ENCODE data around the gene ENPP6. TPM values are rescaled to one million over a fixed set of nuclear protein-coding genes. Genes with fewer than 3 reads are reported as not detected.

ENPP6 gene
- total RNA-seq, 2 experiments from 2014 or later, result not detected

DNA sequence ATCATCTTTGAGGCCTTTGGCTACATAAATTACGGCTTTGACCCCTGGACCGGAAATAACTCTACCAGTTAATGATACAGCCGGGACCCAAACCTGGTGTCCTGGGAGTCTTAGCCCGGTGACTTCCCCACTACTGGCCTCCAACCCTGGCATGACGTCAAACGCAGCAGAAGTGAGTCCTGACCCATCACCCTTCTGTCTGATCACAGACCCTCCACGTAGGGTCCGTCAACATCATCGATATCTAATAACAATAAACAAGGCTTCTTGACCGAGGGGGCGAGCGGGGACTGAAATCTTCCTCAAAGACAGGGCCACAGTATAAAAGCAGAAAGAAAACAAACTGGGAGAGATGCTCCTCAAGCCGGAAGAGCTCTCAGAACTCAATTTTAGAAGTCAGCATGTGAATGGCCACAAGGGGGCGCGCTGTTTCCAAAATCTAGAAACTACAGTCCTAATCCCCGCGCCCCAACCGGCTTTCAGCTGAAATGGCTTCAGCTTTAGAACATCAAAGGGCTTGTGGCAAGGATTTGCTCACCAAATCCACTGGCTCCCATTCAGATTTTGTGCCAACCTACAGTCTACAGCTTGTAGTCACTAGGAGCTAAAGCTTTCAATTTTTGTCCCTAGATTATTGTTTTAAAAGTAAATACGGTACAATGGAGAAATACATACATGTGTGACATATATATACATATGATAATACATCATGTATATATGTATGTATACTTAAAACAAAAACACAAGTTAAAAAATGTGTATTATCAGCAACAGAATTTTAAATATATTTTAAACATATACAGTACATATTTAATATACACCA is 46.4 kb upstream of the ENPP6 start:
- no peak overlapping the region for H3K27ac Mint-ChIP-seq
- H3K4me3 ChIP-seq (ENCODE audit: low read length), result no peak overlapping the region

GRCh38 chr4:184263461-184263860 is 45.8 kb upstream of the ENPP6 start:
- H3K9me3 Mint-ChIP-seq, result peaks cover 10% of the 10 kb centered on the region
- no peak overlapping the region for H3K4me3 Mint-ChIP-seq
- H3K27ac ChIP-seq (ENCODE audit: low read depth in 1 of 2, low read length in 2 of 2), result no peak overlapping the region
- TF ChIP-seq, protein P1, sequence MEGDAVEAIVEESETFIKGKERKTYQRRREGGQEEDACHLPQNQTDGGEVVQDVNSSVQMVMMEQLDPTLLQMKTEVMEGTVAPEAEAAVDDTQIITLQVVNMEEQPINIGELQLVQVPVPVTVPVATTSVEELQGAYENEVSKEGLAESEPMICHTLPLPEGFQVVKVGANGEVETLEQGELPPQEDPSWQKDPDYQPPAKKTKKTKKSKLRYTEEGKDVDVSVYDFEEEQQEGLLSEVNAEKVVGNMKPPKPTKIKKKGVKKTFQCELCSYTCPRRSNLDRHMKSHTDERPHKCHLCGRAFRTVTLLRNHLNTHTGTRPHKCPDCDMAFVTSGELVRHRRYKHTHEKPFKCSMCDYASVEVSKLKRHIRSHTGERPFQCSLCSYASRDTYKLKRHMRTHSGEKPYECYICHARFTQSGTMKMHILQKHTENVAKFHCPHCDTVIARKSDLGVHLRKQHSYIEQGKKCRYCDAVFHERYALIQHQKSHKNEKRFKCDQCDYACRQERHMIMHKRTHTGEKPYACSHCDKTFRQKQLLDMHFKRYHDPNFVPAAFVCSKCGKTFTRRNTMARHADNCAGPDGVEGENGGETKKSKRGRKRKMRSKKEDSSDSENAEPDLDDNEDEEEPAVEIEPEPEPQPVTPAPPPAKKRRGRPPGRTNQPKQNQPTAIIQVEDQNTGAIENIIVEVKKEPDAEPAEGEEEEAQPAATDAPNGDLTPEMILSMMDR (IDR thresholded peaks at IDR 0.05), result no peak
- H3K4me3 ChIP-seq (ENCODE audit: low read length), result no peak overlapping the region
- H3K27me3 ChIP-seq (ENCODE audit: control insufficient read depth in 1 of 2, insufficient read depth in 2 of 2, low read length in 2 of 2), result no peaks in the 10 kb centered on the region
- peaks cover 33% of the 10 kb centered on the region for H3K4me1 Mint-ChIP-seq (ENCODE audit: low read depth)
- no peak overlapping the region for H3K27ac Mint-ChIP-seq
- intact Hi-C loops (cut with DNase I, micrococcal nuclease), result loop anchor here (5.0 to 10.0 kb wide), 11 partner anchors 121 to 941 kb away; partner anchors contain the start of genes CENPU (in 2 of the 2), CFAP97 (in 1 of the 2), IRF2 (in 1 of the 2) and SNX25 (in 1 of the 2)
- no peaks in the 10 kb centered on the region for H3K27me3 Mint-ChIP-seq
- H3K36me3 Mint-ChIP-seq (ENCODE audit: low read depth), result peaks cover 13% of the 10 kb centered on the region
- H3K4me1 ChIP-seq (ENCODE audit: insufficient read depth, low read length), result peaks cover 23% of the 10 kb centered on the region
- no peak for ATAC-seq (ENCODE audit: poor library complexity)
- DNase-seq, result no peak
- H3K36me3 ChIP-seq (ENCODE audit: insufficient read depth, low read length), result no peaks in the 10 kb centered on the region
- ChIA-PET POLR2A (interaction anchor here (0.5 to 3.2 kb wide), 11 partner anchors 47 to 471 kb away, joined by 3 to 25 read pairs (median 4); partner anchors contain the start of genes CASP3, IRF2 and PRIMPOL), CTCF (interaction anchor here (0.5 to 2.8 kb wide), 41 partner anchors 10 to 853 kb away, joined by 3 to 24 read pairs (median 4); partner anchors contain the start of genes CASP3, CENPU, IRF2 and PRIMPOL)
- no peaks in the 10 kb centered on the region for H3K9me3 ChIP-seq (ENCODE audit: control insufficient read depth in 1 of 2, insufficient read depth in 1 of 2, low read length in 2 of 2)

More for the DNA sequence above, 46.4 kb upstream of the ENPP6 start:
- ATAC-seq (ENCODE audit: poor library complexity) (peak; percentile 84), DNase-seq (peak; percentile 87 to 99 (median 94))
- peaks cover 36% of the 10 kb centered on the region for H3K4me1 Mint-ChIP-seq (ENCODE audit: low read depth)
- H3K4me1 ChIP-seq (ENCODE audit: insufficient read depth, low read length), result peaks cover 27% of the 10 kb centered on the region
- peak overlapping the region; percentile 30 for H3K4me3 Mint-ChIP-seq
- peaks cover 10% of the 10 kb centered on the region for H3K9me3 Mint-ChIP-seq
- no peaks in the 10 kb centered on the region for H3K9me3 ChIP-seq (ENCODE audit: control insufficient read depth in 1 of 2, insufficient read depth in 1 of 2, low read length in 2 of 2)
- ChIA-PET POLR2A (interaction anchor here (0.5 to 3.2 kb wide), 15 partner anchors 16 to 483 kb away, joined by 3 to 25 read pairs (median 4); partner anchors contain the start of genes CASP3, IRF2 and PRIMPOL), CTCF (interaction anchor here (0.5 to 2.8 kb wide), 46 partner anchors 9 to 853 kb away, joined by 3 to 24 read pairs (median 4); partner anchors contain the start of genes CASP3, CENPU, IRF2 and PRIMPOL)
- no peaks in the 10 kb centered on the region for H3K27me3 ChIP-seq (ENCODE audit: control insufficient read depth in 1 of 2, insufficient read depth in 2 of 2, low read length in 2 of 2)
- no peaks in the 10 kb centered on the region for H3K27me3 Mint-ChIP-seq
- intact Hi-C loops (cut with DNase I, micrococcal nuclease), result loop anchor here (1.0 to 10.0 kb wide), 15 partner anchors 121 to 941 kb away; partner anchors contain the start of genes CENPU (in 2 of the 2), CASP3 (in 1 of the 2), CFAP97 (in 1 of the 2) and IRF2 (in 1 of the 2)
- no peaks in the 10 kb centered on the region for H3K36me3 ChIP-seq (ENCODE audit: insufficient read depth, low read length)
- TF ChIP-seq, protein P1 (IDR thresholded peaks at IDR 0.05), result peak; percentile 85
- no peak overlapping the region for H3K27ac ChIP-seq (ENCODE audit: low read depth in 1 of 2, low read length in 2 of 2)
- peaks cover 13% of the 10 kb centered on the region for H3K36me3 Mint-ChIP-seq (ENCODE audit: low read depth)

DNA sequence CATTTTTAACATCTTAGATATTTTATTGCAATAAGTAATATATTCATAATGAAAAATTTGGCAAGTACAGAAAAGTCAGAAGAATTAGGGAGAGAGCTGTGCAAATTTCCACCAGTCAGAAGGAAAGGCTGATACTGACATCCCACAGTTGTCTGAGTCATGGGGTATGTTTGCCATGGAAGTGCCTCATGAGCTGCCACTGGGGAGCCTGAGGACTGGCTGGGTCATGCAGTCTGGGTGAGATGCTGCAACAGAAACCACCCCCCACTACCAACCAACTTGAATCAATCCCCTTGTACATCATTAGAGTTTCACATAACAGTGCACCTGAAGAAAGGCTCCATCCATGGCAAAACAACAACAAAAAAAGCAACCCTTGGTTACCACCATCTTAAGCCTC is 45.2 kb upstream of the ENPP6 start:
- H3K36me3 Mint-ChIP-seq (ENCODE audit: low read depth), result peaks cover 7% of the 10 kb centered on the region
- intact Hi-C loops (cut with DNase I, micrococcal nuclease), result loop anchor here (5.0 to 10.0 kb wide), 11 partner anchors 122 to 942 kb away; partner anchors contain the start of genes CENPU (in 2 of the 2), CFAP97 (in 1 of the 2), IRF2 (in 1 of the 2) and SNX25 (in 1 of the 2)
- DNase-seq (no peak), ATAC-seq (ENCODE audit: poor library complexity) (no peak)
- H3K4me1 Mint-ChIP-seq (ENCODE audit: low read depth), result peaks cover 27% of the 10 kb centered on the region
- POLR2A ChIA-PET, result interaction anchor here (0.5 to 2.1 kb wide), 3 partner anchors 241 to 386 kb away, joined by 3 to 22 read pairs (median 3); partner anchors contain the start of genes CASP3 and PRIMPOL
- Histone ChIP-seq H3K36me3 (ENCODE audit: insufficient read depth, low read length) (no peaks in the 10 kb centered on the region), H3K4me3 (ENCODE audit: low read length) (no peak overlapping the region), H3K27me3 (ENCODE audit: control insufficient read depth in 1 of 2, insufficient read depth in 2 of 2, low read length in 2 of 2) (no peaks in the 10 kb centered on the region), H3K4me1 (ENCODE audit: insufficient read depth, low read length) (peaks cover 23% of the 10 kb centered on the region), H3K9me3 (ENCODE audit: control insufficient read depth in 1 of 2, insufficient read depth in 1 of 2, low read length in 2 of 2) (no peaks in the 10 kb centered on the region), H3K27ac (ENCODE audit: low read depth in 1 of 2, low read length in 2 of 2) (no peak overlapping the region)
- H3K27ac Mint-ChIP-seq, result no peak overlapping the region
- CTCF ChIA-PET, result interaction anchor here (0.6 to 2.8 kb wide), 6 partner anchors 12 to 576 kb away, joined by 3 to 24 read pairs (median 10); partner anchors contain the start of gene CENPU
- H3K9me3 Mint-ChIP-seq, result peaks cover 6% of the 10 kb centered on the region
- no peaks in the 10 kb centered on the region for H3K27me3 Mint-ChIP-seq
- TF ChIP-seq, protein P1 (IDR thresholded peaks at IDR 0.05), result no peak
- H3K4me3 Mint-ChIP-seq, result no peak overlapping the region
